K562 (cell line): ENCODE results near the gene PRDM4. TPM values are rescaled to one million over a fixed set of nuclear protein-coding genes. Genes with fewer than 3 reads are reported as not detected.

Experiments
- BRD9 ChIP-seq: fragments of 450-650 bp; IDR thresholded peaks from 2 replicates; pipeline ENCODE4 v1.6.1; 2018; ENCODE audit warnings: low read depth; ENCODE audit not compliant: partially characterized antibody
- C11orf30 ChIP-seq: fragments of 450-650 bp; IDR thresholded peaks from 2 replicates; pipeline ENCODE4 v1.6.1; 2016; ENCODE audit warnings: low read depth, mild to moderate bottlenecking
- ELF2 ChIP-seq: fragments of 250-450 bp; sonication (Bioruptor Pico); IDR thresholded peaks from 2 replicates; pipeline ENCODE4 v1.5.0; 2021; ENCODE audit warnings: mild to moderate bottlenecking
- HIVEP1 ChIP-seq: fragments of 250-450 bp; sonication (Bioruptor Pico); IDR thresholded peaks from 2 replicates; pipeline ENCODE4 v1.4.0; 2020; ENCODE audit warnings: mild to moderate bottlenecking
- ILF3 ChIP-seq: fragments of 450-650 bp; IDR thresholded peaks from 2 replicates; pipeline ENCODE4 v1.6.1; 2018; ENCODE audit warnings: antibody characterized with exemption, mild to moderate bottlenecking, moderate library complexity, borderline replicate concordance
- KAT8 ChIP-seq: fragments of 450-650 bp; IDR thresholded peaks from 2 replicates; pipeline ENCODE4 v1.6.1; 2016; ENCODE audit warnings: low read depth, mild to moderate bottlenecking
- MTF1 ChIP-seq: fragments of 250-450 bp; sonication (Bioruptor Pico); IDR thresholded peaks from 2 replicates; pipeline ENCODE4 v1.9.0; 2021; ENCODE audit warnings: moderate library complexity, mild to moderate bottlenecking, inconsistent platforms, borderline replicate concordance
- MYNN ChIP-seq, 2 experiments: sonication (generic); formaldehyde crosslinking in 1 of 2; IDR thresholded peaks; 2 replicates each; pipeline versions ENCODE4 v1.5.0 to v1.6.1; 2016 to 2020; ENCODE audit warnings: antibody characterized with exemption in 1 of 2, missing genetic modification reagents in 1 of 2
- POLR2G ChIP-seq: fragments of 200-400 bp; formaldehyde crosslinking; IDR thresholded peaks from 2 replicates; pipeline ENCODE4 v1.6.1; 2017; ENCODE audit warnings: low read depth, mild to moderate bottlenecking, antibody characterized with exemption, low read length, moderate library complexity
- polyA plus RNA-seq, 8 experiments: library from polyadenylated mRNA; depleted of rRNA in 4 of 8; stranded (reverse) in 5 of 8; unstranded in 3 of 8; fragments of >200 nt; fragmentation: Nextera tagmentation in 2 of 8; fragmentation: Illumina TruSeq in 1 of 8; extraction: Ambion mirVana in 2 of 8; extraction: Trizol in 1 of 8; gene quantifications; 2 replicates each; pipeline versions ENCODE4 v1.2.1 to v1.2.3, GENCODE V29; 2011 to 2014; ENCODE audit warnings: inconsistent platforms in 1 of 8, missing spikeins in 1 of 8
- total RNA-seq, 7 experiments: library from RNA; depleted of rRNA in 6 of 7; stranded (reverse); fragments of >200 nt in 6 of 7; fragmentation: Illumina TruSeq in 2 of 7; extraction: Trizol in 2 of 7; gene quantifications; 2 replicates each; pipeline versions ENCODE4 v1.2.1 to v1.2.3, GENCODE V29; 2011 to 2021; ENCODE audit warnings: low replicate concordance in 1 of 7
- TF ChIP-seq, protein P1 (sequence below): fragments of 150-350 bp; conservative IDR thresholded peaks from 2 replicates; pipeline ENCODE4 v1.6.1; 2014; ENCODE audit warnings: low read length
- TF ChIP-seq, protein P2 (sequence below), 2 experiments: fragments of 450-650 bp; IDR thresholded peaks; 2 replicates each; pipeline ENCODE4 v1.6.1; 2016; ENCODE audit warnings: mild to moderate bottlenecking in 2 of 2, borderline replicate concordance in 1 of 2, low read depth in 1 of 2, moderate library complexity in 1 of 2
- TF ChIP-seq, protein P3 (sequence below): sonication (generic); formaldehyde crosslinking; IDR thresholded peaks from 2 replicates; pipeline ENCODE4 v1.8.0; 2023; ENCODE audit warnings: mild to moderate bottlenecking, missing genetic modification reagents

Gene PRDM4
- total and polyA plus RNA-seq, 9 of the 15 experiments (the other 6 are each of a cell fraction or from before 2014, with no cell fraction given), result 5.9 to 26.0 (median 20.0) TPM

DNA sequence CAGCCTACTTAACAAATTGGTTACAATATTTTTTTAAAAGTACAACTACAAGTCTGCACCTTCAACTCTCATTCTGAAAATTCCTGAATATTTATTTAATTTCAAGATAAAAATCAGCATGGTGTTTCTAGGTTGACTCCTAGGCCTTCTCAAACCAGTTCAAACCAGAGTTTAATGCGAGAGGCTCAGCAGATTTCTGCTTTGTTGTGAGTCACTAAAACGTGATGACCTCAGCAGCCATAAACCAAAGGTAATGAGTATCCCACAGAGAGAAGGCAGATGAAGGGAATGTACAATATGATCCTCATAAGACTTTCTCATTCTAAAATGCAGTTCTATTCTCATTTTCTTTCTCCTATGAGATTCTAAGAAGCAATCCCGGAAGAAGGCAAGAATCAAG lies 1.5 kb downstream of the PRDM4 start (continued):
- TF ChIP-seq, protein P1, sequence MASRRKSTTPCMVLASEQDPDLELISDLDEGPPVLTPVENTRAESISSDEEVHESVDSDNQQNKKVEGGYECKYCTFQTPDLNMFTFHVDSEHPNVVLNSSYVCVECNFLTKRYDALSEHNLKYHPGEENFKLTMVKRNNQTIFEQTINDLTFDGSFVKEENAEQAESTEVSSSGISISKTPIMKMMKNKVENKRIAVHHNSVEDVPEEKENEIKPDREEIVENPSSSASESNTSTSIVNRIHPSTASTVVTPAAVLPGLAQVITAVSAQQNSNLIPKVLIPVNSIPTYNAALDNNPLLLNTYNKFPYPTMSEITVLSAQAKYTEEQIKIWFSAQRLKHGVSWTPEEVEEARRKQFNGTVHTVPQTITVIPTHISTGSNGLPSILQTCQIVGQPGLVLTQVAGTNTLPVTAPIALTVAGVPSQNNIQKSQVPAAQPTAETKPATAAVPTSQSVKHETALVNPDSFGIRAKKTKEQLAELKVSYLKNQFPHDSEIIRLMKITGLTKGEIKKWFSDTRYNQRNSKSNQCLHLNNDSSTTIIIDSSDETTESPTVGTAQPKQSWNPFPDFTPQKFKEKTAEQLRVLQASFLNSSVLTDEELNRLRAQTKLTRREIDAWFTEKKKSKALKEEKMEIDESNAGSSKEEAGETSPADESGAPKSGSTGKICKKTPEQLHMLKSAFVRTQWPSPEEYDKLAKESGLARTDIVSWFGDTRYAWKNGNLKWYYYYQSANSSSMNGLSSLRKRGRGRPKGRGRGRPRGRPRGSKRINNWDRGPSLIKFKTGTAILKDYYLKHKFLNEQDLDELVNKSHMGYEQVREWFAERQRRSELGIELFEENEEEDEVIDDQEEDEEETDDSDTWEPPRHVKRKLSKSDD, result no peak
- no peak for TF ChIP-seq HIVEP1 (CRISPR knock-in tag)
- no peak for TF ChIP-seq BRD9
- TF ChIP-seq, protein P2, sequence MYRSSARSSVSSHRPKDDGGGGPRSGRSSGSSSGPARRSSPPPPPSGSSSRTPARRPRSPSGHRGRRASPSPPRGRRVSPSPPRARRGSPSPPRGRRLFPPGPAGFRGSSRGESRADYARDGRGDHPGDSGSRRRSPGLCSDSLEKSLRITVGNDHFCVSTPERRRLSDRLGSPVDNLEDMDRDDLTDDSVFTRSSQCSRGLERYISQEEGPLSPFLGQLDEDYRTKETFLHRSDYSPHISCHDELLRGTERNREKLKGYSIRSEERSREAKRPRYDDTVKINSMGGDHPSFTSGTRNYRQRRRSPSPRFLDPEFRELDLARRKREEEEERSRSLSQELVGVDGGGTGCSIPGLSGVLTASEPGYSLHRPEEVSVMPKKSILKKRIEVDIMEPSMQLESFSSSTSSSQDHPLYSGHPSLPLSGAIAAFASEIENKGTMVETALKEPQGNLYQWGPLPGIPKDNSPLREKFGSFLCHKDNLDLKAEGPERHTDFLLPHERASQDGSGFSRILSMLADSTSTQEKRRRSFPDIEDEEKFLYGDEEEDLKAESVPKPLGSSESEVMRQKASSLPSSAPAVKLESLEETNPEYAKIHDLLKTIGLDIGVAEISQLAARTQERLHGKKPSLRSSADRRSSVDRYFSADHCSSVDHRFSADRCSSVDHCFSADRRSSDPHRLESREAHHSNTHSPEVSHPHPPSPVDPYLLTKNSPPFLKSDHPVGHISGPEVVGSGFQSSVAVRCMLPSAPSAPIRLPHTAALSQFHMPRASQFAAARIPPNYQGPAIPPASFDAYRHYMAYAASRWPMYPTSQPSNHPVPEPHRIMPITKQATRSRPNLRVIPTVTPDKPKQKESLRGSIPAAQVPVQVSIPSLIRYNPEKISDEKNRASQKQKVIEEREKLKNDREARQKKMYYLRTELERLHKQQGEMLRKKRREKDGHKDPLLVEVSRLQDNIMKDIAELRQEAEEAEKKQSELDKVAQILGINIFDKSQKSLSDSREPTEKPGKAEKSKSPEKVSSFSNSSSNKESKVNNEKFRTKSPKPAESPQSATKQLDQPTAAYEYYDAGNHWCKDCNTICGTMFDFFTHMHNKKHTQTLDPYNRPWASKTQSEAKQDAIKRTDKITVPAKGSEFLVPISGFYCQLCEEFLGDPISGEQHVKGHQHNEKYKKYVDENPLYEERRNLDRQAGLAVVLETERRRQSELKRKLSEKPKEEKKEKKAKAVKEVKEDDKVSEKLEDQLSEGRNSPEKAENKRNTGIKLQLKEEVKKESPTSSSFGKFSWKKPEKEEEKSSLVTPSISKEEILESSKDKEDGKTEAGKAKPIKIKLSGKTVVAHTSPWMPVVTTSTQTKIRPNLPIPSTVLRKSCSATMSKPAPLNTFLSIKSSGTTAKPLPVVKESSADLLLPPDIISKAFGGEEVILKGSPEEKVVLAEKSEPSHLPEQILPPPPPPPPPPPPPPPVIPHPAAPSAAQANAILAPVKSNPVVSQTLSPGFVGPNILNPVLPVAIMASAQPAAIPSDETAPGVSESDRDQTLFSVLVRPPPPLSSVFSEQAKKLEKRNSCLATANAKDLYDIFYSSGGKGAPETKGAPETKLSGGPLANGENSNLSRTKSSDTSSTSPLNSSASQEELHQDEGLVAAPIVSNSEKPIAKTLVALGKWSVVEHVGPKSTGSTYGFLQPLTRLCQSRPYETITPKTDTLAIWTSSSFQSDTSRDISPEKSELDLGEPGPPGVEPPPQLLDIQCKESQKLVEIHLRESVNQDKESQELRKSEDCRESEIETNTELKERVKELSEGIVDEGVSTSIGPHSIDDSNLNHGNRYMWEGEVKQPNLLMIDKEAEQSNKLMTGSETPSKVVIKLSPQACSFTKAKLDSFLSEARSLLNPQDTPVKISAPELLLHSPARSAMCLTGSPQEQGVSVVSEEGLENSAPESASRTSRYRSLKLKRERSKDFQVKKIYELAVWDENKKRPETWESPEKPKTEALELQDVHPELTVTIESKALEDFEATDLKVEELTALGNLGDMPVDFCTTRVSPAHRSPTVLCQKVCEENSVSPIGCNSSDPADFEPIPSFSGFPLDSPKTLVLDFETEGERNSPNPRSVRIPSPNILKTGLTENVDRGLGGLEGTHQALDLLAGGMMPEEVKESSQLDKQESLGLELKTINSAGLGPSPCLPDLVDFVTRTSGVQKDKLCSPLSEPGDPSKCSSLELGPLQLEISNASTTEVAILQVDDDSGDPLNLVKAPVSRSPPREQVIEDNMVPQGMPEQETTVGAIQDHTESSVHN (IDR thresholded peaks at IDR 0.05; ENCODE audit: borderline replicate concordance in 1 of 2, low read depth in 1 of 2), result peak in 1 of 2 experiments; percentile 46; a peak in 1 of 4 replicates
- no peak for TF ChIP-seq MYNN (IDR thresholded peaks at IDR 0.05)
- no peak for TF ChIP-seq MYNN (CRISPR knock-in tag; IDR thresholded peaks at IDR 0.05)
- TF ChIP-seq ELF2 (CRISPR knock-in tag), result 0 out of 2 replicates have a peak, but pooled peaks have one; percentile 21
- no peak for TF ChIP-seq ILF3
- TF ChIP-seq, protein P3, sequence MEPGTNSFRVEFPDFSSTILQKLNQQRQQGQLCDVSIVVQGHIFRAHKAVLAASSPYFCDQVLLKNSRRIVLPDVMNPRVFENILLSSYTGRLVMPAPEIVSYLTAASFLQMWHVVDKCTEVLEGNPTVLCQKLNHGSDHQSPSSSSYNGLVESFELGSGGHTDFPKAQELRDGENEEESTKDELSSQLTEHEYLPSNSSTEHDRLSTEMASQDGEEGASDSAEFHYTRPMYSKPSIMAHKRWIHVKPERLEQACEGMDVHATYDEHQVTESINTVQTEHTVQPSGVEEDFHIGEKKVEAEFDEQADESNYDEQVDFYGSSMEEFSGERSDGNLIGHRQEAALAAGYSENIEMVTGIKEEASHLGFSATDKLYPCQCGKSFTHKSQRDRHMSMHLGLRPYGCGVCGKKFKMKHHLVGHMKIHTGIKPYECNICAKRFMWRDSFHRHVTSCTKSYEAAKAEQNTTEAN (CRISPR knock-in tag), result no peak
- TF ChIP-seq MTF1 (CRISPR knock-in tag), result no peak
- TF ChIP-seq C11orf30, result peak; percentile 67; the same call in 1 of the 2 replicates
- no peak for TF ChIP-seq KAT8
- TF ChIP-seq POLR2G, result no peak
- TF ChIP-seq, all 486 proteins: peak for 26
